Transverse colon (tissue), 4 donors: Measurements from ENCODE around the gene SREBF2.

Source experiments
- CTCF ChIP-seq, 5 experiments: fragments of 200-600 bp in 3 of 5; fragments of 450-650 bp in 2 of 5; sonication (generic) in 3 of 5; IDR thresholded peaks; 1 replicate in 2 of 5; 2 replicates in 3 of 5; pipeline ENCODE4 v1.5.1; 2016 to 2017; ENCODE audit warnings: antibody characterized with exemption in 5 of 5, inconsistent platforms in 3 of 5, mild to moderate bottlenecking in 2 of 5, moderate library complexity in 1 of 5
- EP300 ChIP-seq: sonication (generic); formaldehyde crosslinking; IDR thresholded peaks from one replicate; pipeline ENCODE4 v1.6.1; 2017; ENCODE audit warnings: antibody characterized with exemption, low read depth
- POLR2A ChIP-seq: fragments of 450-650 bp; IDR thresholded peaks from one replicate; pipeline ENCODE4 v1.6.1; 2016; ENCODE audit warnings: antibody characterized with exemption, mild to moderate bottlenecking, moderate library complexity
- POLR2AphosphoS5 ChIP-seq, 3 donors: sonication (generic); formaldehyde crosslinking; IDR thresholded peaks; one replicate each; pipeline ENCODE4 v1.6.1; 2016; ENCODE audit warnings: antibody characterized with exemption in 3 of 3

- TF ChIP-seq CTCF (IDR thresholded peaks at IDR 0.05) (no peak), POLR2AphosphoS5 (IDR thresholded peaks at IDR 0.05) (no peak), POLR2A (no peak), EP300 (no peak)
These were observed 103.9 kb downstream of the SREBF2 start for GRCh38 chr22:41936894-41937169.
